Raji (cell line): ENCODE results near the gene CDK2AP2.

ENCODE experiments used
- POLR2A ChIP-seq: IDR thresholded peaks from 2 replicates; pipeline ENCODE4 v1.6.1; 2011; ENCODE audit warnings: low read depth, low read length, control low read depth; ENCODE audit not compliant: insufficient read depth

CDK2AP2 gene

GRCh38 chr11:67468456-67468758, 39.6 kb downstream of the CDK2AP2 start:
- TF ChIP-seq POLR2A = no peak

DNA sequence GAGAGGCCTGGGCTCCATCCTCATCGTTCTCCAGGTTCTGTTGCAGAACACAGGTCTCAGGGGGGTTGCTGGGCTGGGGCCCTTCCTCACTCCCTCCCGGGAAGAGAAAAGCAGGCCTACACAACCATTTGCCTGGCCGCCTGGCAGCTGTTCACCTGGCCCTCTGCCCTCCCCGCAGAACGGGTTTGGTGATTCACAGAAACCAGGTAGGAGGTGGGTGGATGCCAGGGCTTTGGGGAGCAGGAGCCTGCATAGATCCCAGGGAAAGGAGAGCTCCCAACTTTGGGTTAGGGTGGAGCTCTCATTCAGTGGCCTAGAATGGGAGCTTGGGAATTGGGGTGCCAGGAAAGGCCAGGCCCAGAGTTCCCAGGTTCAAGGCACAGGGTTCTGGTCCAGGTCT, 39.9 kb downstream of the CDK2AP2 start:
- TF ChIP-seq POLR2A = no peak; the same call in 1 of the 2 replicates

DNA sequence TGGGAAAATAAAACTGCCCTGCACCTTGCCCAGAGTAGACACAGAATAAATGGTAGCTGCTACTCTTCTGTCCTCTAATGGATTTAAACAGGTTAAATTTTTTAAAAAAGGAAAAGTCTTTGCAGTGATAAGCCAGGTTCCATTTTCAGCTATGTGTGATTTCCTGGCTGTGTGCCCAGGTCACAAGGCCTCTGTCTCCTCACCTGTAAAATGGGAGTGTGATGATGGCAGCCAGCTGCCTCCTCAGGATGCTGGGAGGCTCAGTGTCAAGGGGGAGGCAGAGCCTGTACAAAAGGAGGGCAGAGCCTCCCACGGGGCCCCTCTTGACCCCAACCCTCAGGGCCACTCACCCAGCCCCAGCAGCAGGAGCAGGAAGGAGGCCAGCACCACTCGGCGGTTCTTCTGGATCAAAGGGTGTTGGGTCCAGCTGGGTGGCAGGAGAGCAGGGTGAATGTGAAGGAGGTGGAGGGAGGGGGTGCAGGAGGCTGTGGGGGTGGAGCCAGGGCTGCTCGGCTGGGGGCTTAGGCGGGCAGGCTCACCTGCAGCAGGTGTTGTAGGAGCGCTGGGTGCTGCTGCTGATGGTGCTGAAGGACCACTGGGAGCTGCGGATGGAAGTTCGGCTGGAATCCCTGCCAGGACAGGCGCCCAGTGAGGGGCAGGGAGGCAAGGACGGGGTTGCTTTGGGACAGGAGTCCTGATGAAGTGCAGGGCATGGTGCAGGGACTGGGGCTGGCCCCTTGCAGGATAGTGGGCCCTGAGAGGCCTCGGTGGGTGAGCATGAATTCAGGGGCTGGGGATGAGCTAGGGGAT, 40.8 kb downstream of the CDK2AP2 start:
- TF ChIP-seq POLR2A = no peak

DNA sequence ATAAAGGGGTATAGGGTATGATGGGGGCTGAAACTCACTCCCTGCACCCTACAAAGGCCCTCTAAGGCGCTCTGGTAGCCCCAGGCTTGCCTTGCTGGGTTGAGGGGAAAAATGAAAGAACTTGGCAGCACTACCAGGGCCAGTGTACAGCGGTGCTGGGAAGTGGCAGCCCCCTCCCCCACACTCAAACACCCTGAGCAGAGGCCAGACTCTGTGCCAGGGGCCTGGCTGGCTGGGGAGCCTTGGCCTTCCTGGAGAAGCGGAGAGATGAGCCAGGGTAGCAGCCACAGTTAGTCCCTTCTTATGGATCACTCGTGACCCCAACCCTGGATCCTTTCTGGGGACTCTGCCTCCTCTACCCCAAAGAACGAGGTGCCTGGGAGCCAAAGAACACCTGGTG, 41.6 kb downstream of the CDK2AP2 start:
- TF ChIP-seq POLR2A = peak; percentile 29; the same call in 1 of the 2 replicates

DNA sequence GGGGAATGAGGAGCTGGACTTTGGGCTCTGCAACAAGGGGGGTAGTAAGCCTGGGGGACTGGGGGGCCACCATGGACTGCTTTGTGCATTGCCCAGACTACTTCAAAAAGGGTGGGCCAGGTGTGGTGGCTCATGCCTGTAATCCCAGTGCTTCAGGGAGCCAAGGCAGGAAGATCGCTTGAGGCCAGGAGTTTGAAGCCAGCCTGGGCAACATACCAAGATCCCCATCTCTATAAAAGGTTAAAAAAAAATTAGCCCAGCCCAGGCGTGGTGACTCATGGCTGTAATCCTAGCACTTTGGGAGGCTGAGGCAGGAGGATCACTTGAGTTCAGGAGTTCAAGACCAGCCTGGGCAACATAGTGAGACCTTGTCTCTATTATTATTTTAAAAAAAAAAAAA, 42.4 kb downstream of the CDK2AP2 start:
- 0 out of 2 replicates have a peak, but pooled peaks have one; percentile 14 for TF ChIP-seq POLR2A

DNA sequence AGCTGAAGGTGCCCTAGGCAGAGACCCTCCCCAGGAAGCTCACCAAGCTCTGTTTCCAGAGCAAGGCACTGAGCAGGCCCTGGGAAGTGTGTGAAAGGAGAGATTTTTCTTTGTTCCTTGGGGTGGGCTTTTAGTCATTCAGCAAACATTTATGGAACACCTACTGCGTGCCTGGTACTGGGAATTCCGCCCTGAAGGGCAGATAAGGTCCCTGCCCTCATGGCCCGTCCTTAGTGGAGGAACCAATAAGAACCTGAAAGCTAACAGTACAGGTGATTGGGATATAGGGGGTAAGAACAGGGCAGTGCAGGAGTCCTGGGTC, 42.8 kb downstream of the CDK2AP2 start:
- no peak for TF ChIP-seq POLR2A

- TF ChIP-seq POLR2A = peak; percentile 79
These were observed 43.4 kb downstream of the CDK2AP2 start for GRCh38 chr11:67464411-67465188.

- TF ChIP-seq POLR2A = no peak; the same call in 1 of the 2 replicates
These were observed 44.1 kb downstream of the CDK2AP2 start for GRCh38 chr11:67463680-67464410.

DNA sequence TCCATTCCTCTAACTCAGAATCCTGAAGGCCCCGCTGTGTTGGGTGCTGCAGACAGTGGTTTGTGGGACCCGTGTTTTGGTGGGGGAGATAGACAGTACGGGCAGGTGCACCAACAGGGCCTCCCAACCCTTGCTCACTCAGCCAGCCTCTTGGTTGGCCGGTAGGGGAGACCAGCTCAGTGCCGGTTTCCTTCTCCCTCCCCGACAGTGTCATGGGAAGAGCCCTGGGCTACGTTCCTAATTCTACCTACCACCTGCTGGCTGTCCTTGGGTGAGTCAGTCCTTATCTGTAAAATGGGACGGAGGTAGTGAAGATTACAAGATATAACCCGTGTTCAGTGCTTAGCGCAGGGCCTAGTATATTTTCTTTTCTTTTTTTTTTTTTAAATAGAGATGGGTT, 44.8 kb downstream of the CDK2AP2 start:
- no peak for TF ChIP-seq POLR2A

DNA sequence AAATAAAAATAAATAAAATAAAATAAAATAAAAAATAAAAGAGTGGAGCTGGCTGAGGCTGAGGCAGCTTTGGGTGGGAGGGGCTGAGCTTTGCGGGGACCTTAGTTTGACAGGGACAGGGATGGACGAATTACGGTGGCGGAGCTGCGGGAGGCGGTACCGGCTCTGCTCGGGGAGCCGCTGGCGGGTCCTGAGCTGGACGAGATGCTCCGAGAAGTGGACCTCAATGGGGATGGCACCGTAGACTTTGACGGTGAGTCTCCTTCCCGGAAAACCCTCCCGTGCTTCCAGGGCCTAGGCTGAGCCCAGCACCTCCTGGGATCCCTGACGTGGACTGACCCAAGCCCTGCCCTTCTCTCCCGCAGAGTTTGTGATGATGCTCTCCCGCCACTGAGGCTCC, 49.7 kb downstream of the CDK2AP2 start:
- no peak for TF ChIP-seq POLR2A

DNA sequence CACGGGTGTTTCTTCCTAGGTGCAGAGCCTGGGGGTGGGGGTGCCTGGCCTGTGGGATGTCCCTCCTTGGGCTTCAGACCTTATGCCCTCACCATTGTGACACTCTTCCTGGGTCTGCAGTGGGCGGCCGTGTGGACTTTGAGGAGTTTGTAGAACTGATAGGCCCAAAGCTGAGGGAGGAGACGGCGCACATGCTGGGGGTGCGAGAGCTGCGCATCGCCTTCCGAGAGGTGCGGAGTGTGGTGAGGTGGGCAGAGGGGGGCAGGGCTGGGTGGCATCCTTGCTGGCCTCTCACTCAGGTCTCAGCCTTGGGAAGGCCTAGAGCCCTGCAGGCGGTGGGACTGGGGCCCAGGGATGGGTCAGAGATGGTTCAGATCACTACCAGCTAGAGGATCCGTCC, 50.5 kb downstream of the CDK2AP2 start:
- TF ChIP-seq POLR2A = no peak
